ENCODE measurements around the gene PITPNM2.

Gene PITPNM2

DNA sequence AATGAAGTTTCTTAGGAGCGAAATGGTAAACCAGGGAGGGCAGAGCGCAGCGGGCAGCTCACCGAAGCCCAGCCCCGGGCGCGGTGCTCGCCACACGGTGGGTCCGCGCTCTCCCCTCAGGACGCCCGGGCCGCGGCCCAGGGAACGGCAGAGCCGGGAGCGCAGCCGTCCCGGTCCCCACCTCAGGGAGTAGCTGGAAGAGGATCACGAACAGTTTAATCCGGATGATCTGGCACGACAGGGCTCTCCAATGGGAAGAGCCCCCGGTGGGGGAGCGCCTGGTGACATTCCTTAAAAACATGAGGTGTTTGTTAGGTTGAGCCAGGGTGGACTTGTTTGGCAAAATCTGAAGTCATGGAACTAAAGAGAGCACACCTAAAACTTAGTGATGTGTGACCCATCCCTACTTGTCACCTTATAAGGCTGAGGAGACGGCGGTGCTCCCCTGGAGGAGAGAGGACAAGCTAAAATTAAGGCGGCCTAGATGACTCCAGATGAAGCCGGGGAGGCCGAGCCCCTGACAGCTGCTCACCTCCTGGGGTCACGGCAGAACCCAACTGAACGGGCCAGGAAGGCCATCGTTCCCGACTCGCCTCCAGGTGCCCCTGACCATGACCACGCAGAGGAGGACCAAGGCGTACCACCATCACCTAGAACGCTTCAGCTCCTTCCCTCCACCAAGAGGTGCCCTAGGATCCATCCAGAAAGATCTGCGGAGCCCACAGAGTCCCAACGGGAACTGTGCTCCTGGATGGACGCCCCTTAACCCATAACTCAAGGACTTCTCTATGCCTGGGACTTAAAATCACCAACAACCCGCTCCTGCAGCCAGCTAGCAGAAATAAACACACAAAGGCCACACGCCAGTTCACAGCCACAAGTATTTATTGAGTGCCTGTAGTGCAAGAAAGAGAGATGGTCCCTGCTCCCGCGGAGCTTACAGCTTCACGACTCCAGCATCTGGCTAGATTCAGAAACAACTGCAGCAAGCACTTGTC is 866 bp upstream of the PITPNM2 start:
- TF ChIP-seq ZNF274 (IDR thresholded peaks at IDR 0.05; ENCODE audit: low read depth, low read length) = no peak
- peak overlapping the region; percentile 59; the same call in 1 of the 2 replicates for H3K4me3 ChIP-seq (ENCODE audit: low read length)

DNA sequence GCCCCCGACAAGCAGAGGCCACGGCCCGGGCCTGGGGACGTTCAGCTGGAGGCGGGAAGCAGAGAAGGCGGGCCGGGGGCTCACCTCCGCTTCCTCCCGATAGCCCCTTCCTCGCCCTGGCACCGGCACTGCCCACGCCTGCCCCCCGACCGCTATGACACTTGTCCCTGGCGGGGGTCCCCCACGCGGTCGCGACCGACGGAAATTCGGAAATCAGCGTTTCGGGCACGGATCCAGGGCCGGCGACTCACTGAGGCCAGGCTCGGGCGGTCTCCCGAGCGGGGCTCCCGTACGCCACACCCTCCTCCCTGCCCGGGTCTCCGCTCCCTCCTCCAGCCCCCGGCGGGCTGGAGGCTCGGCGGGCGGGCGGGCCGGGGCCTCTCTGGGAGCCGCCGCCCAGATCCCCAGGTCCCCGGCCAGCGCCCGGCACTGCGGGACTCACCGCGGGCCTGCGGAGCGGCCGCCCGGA is 581 bp downstream of the PITPNM2 start:
- no peak for TF ChIP-seq ZNF274 (IDR thresholded peaks at IDR 0.05; ENCODE audit: low read depth, low read length)
- H3K4me3 ChIP-seq (ENCODE audit: low read length) = peak overlapping the region; percentile 34; the same call in 1 of the 2 replicates

DNA sequence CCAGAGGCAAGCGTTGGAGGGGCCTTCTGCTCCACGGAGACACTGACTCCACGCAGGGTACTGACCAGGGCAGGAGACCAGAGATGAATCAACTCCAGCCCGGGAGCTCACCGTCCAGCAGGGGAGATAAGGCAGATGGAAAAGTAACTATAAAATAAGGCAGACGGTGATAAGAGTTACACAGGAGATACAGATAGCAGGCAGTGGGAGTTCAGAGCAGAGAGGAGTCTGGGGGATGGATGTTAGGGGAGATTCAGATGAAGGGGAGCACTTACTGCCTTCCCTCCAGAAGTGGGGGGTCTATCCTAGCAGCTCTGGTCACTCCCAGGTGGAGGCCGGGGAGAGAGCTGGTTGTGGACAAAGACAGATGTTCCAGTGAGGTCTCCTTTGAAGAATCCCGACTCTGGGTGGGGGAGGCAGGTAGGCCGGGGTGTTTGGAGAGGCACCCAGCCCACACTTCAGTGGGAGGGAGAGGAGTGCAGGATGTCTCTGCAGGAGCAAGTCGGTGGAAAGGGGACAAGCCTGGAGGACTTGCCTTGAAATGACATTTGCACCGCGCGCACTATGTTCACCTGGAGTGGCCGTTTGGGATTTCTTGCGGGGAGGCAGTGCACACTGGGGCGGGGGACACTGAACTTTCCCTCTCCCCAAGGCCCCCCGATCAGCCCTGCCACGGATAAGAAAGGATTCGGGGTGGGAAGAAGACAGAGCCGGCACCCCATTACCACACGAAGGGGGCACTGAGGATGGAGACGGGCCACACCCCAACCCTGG is 1.2 kb downstream of the PITPNM2 start:
- TF ChIP-seq ZNF274 (IDR thresholded peaks at IDR 0.05; ENCODE audit: low read depth, low read length) = no peak
- peak overlapping the region; percentile 34; the same call in 1 of the 2 replicates for H3K4me3 ChIP-seq (ENCODE audit: low read length)

DNA sequence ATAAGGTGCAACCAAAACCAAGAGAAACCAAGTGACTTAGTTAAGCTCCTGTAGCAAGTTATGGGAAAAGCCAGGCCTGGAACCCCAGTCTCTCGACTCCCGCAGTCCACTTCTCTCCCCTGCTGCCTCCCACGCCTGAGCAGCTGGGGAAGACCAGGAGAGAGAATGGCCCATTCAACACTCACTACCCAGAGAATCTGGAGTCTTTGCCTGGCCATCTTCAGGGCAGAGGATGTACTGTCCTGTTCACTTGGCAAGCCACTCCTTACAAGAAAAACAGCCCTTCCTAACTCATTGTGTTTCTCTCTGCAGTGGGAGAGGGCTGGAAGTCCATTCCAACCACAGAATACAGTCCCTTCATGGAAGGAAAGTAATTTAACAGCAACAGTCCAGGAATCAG is 1.8 kb downstream of the PITPNM2 start:
- no peak for TF ChIP-seq ZNF274 (IDR thresholded peaks at IDR 0.05; ENCODE audit: low read depth, low read length)
- no peak overlapping the region for H3K4me3 ChIP-seq (ENCODE audit: low read length)

DNA sequence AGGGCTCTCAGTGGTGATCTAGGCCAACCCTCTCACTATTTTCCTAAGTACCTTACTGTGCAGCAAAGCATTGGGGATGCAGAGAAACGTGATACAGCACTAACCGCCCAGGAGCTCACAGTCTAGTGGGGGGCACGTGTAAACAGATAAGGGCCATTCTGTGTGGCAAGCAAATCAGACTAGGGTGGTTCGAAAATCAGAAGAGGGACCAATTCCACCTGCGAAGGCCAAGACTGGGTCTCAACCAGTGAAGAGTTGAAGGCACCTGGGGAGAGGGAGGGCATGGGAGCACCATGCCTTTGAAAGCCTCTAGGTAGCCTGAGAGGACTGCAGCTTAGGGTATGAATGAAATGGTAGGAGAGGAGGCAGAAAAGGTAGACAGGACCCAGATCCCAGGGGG is 2.2 kb downstream of the PITPNM2 start:
- H3K4me3 ChIP-seq (ENCODE audit: low read length) = no peak overlapping the region
- TF ChIP-seq ZNF274 (IDR thresholded peaks at IDR 0.05; ENCODE audit: low read depth, low read length) = no peak

DNA sequence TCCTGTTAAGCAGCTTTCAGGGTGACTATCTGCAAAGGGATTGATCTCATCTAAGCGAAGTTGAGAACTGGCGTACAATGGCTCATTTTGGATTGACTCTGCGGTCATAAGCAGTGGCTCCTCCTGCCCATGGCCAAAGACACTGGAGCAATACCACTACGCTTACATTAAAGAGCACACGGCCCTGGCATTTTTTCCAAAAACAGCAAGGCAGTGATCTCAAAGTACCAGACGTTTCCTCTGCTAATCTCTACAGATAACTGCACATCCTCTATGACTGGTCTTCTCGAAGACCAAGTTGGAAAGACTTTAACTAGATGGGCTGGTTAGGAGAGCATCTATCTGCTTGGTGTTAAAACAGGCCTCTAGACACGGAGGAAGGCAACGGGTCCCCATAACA is 2.7 kb downstream of the PITPNM2 start:
- H3K4me3 ChIP-seq (ENCODE audit: low read length) = no peak overlapping the region
- no peak for TF ChIP-seq ZNF274 (IDR thresholded peaks at IDR 0.05; ENCODE audit: low read depth, low read length)

DNA sequence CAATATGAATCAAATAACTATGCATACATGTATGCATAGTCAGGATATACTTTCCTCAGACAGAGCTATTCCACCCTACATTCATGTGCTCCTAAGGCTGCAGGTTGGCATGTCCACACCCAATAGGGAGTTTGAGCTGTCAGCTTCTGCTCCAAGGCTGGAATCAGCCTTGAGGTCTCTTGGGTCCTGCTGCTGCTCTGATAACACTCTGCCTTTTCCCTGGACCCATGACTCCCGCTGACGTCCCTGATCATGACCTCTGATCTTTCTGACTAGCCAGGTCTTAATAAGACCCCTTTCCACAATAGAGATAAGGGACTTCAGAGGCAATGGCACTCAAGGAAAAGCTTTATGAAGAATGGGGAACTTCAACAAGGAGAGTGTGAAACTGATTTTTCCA is 5.7 kb downstream of the PITPNM2 start:
- TF ChIP-seq ZNF274 (IDR thresholded peaks at IDR 0.05; ENCODE audit: low read depth, low read length) = no peak

DNA sequence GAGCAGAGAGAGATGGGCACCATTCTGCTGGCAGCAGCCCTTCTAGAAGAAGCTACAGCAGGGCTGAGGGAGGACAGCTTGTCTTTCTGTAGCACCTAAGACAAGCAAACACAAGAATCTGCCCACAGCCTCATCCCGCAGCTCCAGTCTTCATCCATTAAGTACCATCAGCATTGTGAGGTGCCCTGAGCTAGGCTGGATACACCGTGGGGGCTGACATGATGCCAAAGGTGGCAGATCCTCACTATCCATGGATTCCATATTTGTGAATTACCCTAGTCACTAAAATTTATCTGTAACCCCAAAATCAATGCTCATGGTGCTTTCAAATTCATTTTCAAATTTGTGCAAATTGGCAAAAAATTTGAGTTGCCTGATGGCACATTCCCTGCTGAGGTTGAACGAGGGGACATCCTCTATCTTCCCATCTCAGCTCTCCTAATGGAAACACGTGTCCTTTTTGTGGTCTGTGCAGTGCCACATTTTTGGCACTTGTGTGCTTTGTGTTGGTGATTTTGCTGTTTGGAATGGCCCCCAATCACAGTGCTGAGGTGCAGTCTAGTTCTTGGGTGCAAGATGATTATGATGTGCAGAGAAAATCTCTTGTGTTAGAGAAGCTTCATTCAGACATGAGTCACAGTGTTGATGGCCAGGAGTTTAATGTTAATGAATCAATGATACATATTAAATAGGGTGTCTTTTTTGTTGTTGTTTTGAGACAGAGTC is 7.0 kb downstream of the PITPNM2 start:
- H3K4me3 ChIP-seq (ENCODE audit: low read length) = no peak overlapping the region
- no peak for TF ChIP-seq ZNF274 (IDR thresholded peaks at IDR 0.05; ENCODE audit: low read depth, low read length)

More for the DNA sequence above, 5.7 kb downstream of the PITPNM2 start:
- no peak overlapping the region for H3K4me3 ChIP-seq (ENCODE audit: low read length)

DNA sequence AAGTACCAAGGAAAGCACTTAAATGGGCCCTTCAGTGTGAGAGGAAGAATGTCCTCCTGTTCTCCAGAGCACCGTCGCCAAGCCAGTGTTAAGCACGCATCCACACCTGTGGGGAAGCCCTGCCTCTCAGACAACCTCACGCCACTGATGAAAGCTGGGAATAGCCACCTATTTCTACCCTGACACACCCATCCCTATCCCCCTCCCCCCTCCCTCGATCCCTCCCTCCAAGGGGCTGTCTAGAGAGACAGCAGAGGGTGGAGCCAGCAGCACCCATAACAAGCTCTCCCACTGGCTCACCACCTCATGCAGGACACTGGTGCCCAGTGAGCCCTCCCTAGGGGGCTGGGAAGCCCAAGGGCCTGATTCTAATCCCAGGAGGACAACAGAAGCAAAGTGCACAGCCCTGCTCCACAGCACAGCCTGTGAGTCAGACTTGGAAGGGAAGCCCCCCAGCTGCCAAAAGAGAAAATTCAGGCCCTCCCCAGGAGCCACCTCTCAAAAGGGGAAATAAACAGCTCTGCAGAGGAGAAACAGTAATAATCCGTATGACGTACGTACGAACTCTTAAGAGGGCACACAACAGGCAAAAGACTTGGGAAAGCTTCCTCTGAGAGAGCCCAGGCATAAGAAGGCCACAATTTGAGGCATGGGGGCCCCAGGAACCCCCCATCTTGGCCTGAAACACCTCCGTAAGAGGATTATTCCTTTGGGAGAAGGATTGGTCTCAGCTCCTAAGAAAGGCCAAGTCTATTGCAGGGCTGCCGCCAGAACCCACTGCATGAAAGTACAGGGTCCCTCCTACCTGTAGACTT is 7.8 kb downstream of the PITPNM2 start:
- TF ChIP-seq ZNF274 (IDR thresholded peaks at IDR 0.05; ENCODE audit: low read depth, low read length) = no peak
- H3K4me3 ChIP-seq (ENCODE audit: low read length) = no peak overlapping the region

DNA sequence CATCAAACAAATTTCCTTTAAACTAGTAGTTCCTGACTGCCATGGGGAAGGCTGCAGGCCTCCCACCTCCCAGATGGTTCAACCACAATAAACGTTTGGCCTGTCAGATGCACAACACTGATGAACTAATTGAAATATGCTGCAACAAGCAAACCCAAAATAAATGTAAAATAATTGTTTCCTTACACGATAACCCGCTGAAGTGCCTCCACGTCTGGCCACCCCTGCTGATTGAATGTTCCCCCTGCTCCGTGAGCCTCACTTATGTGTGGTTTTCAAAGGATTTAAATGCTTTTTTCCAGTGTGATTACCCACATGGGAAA is 8.4 kb downstream of the PITPNM2 start:
- TF ChIP-seq ZNF274 (IDR thresholded peaks at IDR 0.05; ENCODE audit: low read depth, low read length) = no peak
- no peak overlapping the region for H3K4me3 ChIP-seq (ENCODE audit: low read length)

DNA sequence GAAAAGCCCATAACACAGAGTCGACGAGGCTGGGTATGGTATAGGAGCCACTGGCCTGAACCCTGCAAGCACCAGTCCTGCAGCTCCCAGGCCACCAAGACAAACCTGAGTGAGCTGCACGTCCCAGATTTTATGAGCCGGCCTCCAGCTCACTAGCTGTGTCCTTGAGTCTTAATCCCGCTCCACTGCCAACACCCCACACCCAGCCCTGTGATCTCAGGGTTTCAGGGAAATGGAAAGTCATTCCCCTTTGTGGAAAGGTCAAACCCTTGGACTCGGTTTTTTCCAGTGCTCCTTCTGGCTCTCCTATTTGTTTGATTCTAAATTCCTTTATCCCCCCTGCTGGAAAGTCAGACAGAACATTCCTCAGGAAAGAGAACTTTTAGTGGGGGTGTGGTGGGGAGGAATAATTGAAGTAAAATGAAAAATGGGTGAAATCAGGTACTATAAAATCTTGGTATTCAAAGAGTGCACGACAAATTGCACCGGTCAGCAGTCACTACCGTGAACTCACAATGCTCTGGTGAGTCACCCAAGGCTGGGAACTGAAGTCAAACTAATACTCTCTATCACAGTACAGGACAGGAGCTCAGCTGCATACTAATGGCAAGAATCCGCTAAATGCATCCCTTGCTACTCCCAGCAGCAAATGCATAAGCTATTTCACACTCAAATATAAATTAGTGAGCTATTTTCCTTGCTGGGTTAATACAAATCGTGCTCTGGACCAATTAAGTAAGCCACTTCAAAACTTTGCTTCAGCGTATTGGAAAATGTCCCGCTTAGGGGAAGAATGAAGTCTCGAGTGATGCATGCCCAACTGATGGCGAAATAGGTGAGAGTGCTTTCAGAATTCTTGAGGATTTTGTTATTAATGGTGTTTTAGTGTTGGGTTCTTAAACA is 9.0 kb downstream of the PITPNM2 start:
- TF ChIP-seq ZNF274 (IDR thresholded peaks at IDR 0.05; ENCODE audit: low read depth, low read length) = no peak
- no peak overlapping the region for H3K4me3 ChIP-seq (ENCODE audit: low read length)
